GM21360 (cell line): ENCODE data around the gene ARCN1.

Experiments used
- ATAC-seq: cut with Tn5 transposase; IDR thresholded peaks from one replicate; pipeline ENCODE4 v1.9.1; 2021; ENCODE audit warnings: mild to moderate bottlenecking, moderate library complexity; ENCODE audit not compliant: unreplicated experiment

ARCN1 gene

GRCh38 chr11:118635237-118635591, 63.0 kb downstream of the ARCN1 start:
- no peak for ATAC-seq

GRCh38 chr11:118635642-118636041, 63.4 kb downstream of the ARCN1 start:
- no peak for ATAC-seq

GRCh38 chr11:118636569-118637290, 64.5 kb downstream of the ARCN1 start:
- ATAC-seq, result no peak

GRCh38 chr11:118638726-118639125, 66.5 kb downstream of the ARCN1 start:
- ATAC-seq, result no peak

- ATAC-seq, result no peak
These were observed 67.7 kb downstream of the ARCN1 start for GRCh38 chr11:118639899-118640298.

- ATAC-seq, result no peak
These were observed 68.3 kb downstream of the ARCN1 start for GRCh38 chr11:118640332-118641154.

GRCh38 chr11:118641397-118642019, 69.3 kb downstream of the ARCN1 start:
- no peak for ATAC-seq

GRCh38 chr11:118643142-118643994, 71.2 kb downstream of the ARCN1 start:
- ATAC-seq, result no peak

- no peak for ATAC-seq
These were observed 71.8 kb downstream of the ARCN1 start for GRCh38 chr11:118643995-118644345.

GRCh38 chr11:118644496-118644895, 72.3 kb downstream of the ARCN1 start:
- ATAC-seq, result no peak

GRCh38 chr11:118645066-118645715, 73.0 kb downstream of the ARCN1 start:
- ATAC-seq, result no peak

- no peak for ATAC-seq
These were observed 74.2 kb downstream of the ARCN1 start for GRCh38 chr11:118646393-118646792.

GRCh38 chr11:118648291-118648690, 76.1 kb downstream of the ARCN1 start:
- no peak for ATAC-seq

- ATAC-seq, result no peak
These were observed 77.7 kb downstream of the ARCN1 start for GRCh38 chr11:118649941-118650340.

- ATAC-seq, result no peak
These were observed 78.2 kb downstream of the ARCN1 start for GRCh38 chr11:118650366-118650765.

GRCh38 chr11:118651820-118652219, 79.6 kb downstream of the ARCN1 start:
- no peak for ATAC-seq
